ENCODE data around the gene SLC4A5. TPM values are rescaled to one million over a fixed set of nuclear protein-coding genes. Genes with fewer than 3 reads are reported as not detected.
"Not testable (repeated sequence)": the region's sequence is repeated elsewhere in the genome, so short reads cannot be mapped to it uniquely, and the experiment has no call there.

Gene SLC4A5
- total RNA-seq, 1 experiment from 2014 or later, result 1.8 TPM

- Histone ChIP-seq H3K36me3 (ENCODE audit: insufficient read depth, low read length, poor library complexity, severe bottlenecking) (no peaks in the 10 kb centered on the region), H3K9me3 (ENCODE audit: low read depth, low read length, poor library complexity, severe bottlenecking) (no peaks in the 10 kb centered on the region), H3K4me1 (ENCODE audit: insufficient read depth, low read length, poor library complexity, severe bottlenecking) (no peaks in the 10 kb centered on the region), H3K4me3 (ENCODE audit: low read depth, low read length, poor library complexity, severe bottlenecking) (no peak overlapping the region), H3K27me3 (replicated peaks; ENCODE audit: insufficient read depth, low read depth, low read length, poor library complexity) (no peaks in the 10 kb centered on the region), H3K27ac (ENCODE audit: low read depth, low read length, poor library complexity, severe bottlenecking) (no peak overlapping the region)
- no peak for DNase-seq (ENCODE audit: low spot score)
- no peak for TF ChIP-seq CTCF (conservative IDR thresholded peaks at IDR 0.05; ENCODE audit: low read depth, low read length)
- BruUV-seq (replicated peaks), result no TSS peak
- ChIA-PET CTCF (interaction anchor here (1.1 kb wide), 1 partner anchor 12 kb away, joined by 4 read pairs; no protein-coding TSS in a partner anchor), POLR2A (ENCODE audit: low non-redundant PET) (no interaction called here)
- intact Hi-C loops (cut with micrococcal nuclease; ENCODE audit: unreplicated experiment), result no loop called here
These were observed 4.1 kb upstream of the SLC4A5 start for GRCh38 chr2:74347303-74347702.

GRCh38 chr2:74345272-74345943, 2.2 kb upstream of the SLC4A5 start:
- H3K4me3 ChIP-seq (ENCODE audit: low read depth, low read length, poor library complexity, severe bottlenecking), result no peak overlapping the region
- H3K4me1 ChIP-seq (ENCODE audit: insufficient read depth, low read length, poor library complexity, severe bottlenecking), result no peaks in the 10 kb centered on the region
- TF ChIP-seq EZH2 (IDR thresholded peaks at IDR 0.05; ENCODE audit: borderline replicate concordance, low read depth, low read length, poor library complexity, severe bottlenecking) (no peak), CTCF (conservative IDR thresholded peaks at IDR 0.05; ENCODE audit: low read depth, low read length) (no peak)
- H3K27ac ChIP-seq (ENCODE audit: low read depth, low read length, poor library complexity, severe bottlenecking), result no peak overlapping the region
- ChIA-PET CTCF (no interaction called here), POLR2A (ENCODE audit: low non-redundant PET) (no interaction called here)
- no peaks in the 10 kb centered on the region for H3K36me3 ChIP-seq (ENCODE audit: insufficient read depth, low read length, poor library complexity, severe bottlenecking)
- H3K9me3 ChIP-seq (ENCODE audit: low read depth, low read length, poor library complexity, severe bottlenecking), result no peaks in the 10 kb centered on the region
- BruUV-seq (replicated peaks), result no TSS peak
- DNase-seq (ENCODE audit: low spot score), result no peak
- intact Hi-C loops (cut with micrococcal nuclease; ENCODE audit: unreplicated experiment), result no loop called here
- no peaks in the 10 kb centered on the region for H3K27me3 ChIP-seq (replicated peaks; ENCODE audit: insufficient read depth, low read depth, low read length, poor library complexity)

DNA sequence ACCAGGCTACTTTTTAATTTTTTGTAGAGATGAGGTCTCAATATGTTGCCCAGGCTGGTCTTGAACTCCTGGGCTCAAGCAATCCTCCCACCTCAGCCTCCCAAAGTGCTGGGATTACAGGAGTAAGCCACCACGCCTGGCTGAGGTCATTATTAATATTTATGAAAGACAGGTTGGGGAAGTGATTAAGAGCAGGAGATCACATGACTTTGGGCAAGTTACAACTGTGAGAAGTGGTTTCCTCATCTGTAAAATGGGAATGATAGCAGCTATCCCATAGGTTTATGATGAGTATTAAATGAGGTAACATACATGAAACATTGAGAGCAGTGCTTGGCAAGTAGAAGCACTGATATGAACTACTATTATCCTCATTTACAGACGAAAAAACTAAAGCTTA, 7.0 kb downstream of the SLC4A5 start:
- H3K9me3 ChIP-seq (ENCODE audit: low read depth, low read length, poor library complexity, severe bottlenecking); POLR2A ChIA-PET (ENCODE audit: low non-redundant PET); H3K4me1 ChIP-seq (ENCODE audit: insufficient read depth, low read length, poor library complexity, severe bottlenecking); H3K4me3 ChIP-seq (ENCODE audit: low read depth, low read length, poor library complexity, severe bottlenecking); H3K27me3 ChIP-seq (replicated peaks; ENCODE audit: insufficient read depth, low read depth, low read length, poor library complexity); BruUV-seq (replicated peaks); DNase-seq (ENCODE audit: low spot score); H3K27ac ChIP-seq (ENCODE audit: low read depth, low read length, poor library complexity, severe bottlenecking); H3K36me3 ChIP-seq (ENCODE audit: insufficient read depth, low read length, poor library complexity, severe bottlenecking): not testable (repeated sequence)
- CTCF ChIA-PET, result interaction anchor here (0.9 kb wide), 1 partner anchor 508 kb away, joined by 3 read pairs; no protein-coding TSS in a partner anchor
- intact Hi-C loops (cut with micrococcal nuclease; ENCODE audit: unreplicated experiment), result loop anchor here (10.0 kb wide), 1 partner anchor 199 kb away; no protein-coding TSS in a partner anchor

DNA sequence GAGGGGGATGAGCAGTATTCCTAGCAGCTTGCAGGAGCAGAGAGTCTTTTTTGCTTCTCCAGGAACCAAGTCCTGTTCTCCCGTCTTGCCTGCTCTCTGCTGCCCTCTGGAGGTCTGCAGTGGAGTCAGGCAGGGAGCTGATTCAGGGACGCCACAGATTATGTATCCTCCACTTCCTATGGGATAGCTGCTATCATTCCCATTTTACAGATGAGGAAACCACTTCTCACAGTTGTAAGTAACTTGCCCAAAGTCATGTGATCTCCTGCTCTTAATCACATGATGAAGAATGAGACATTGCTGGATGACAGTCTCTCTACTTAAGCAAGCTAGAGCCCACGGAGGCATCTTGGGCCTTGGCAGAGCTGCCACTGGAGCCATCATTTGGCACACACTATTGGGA, 8.3 kb downstream of the SLC4A5 start:
- DNase-seq (ENCODE audit: low spot score), result peak; percentile 78
- ChIA-PET CTCF (interaction anchor here (0.5 to 1.6 kb wide), 15 partner anchors 10 to 655 kb away, joined by 3 to 14 read pairs (median 4); no protein-coding TSS in a partner anchor), POLR2A (ENCODE audit: low non-redundant PET) (no interaction called here)
- no peaks in the 10 kb centered on the region for H3K36me3 ChIP-seq (ENCODE audit: insufficient read depth, low read length, poor library complexity, severe bottlenecking)
- no peak overlapping the region for H3K27ac ChIP-seq (ENCODE audit: low read depth, low read length, poor library complexity, severe bottlenecking)
- H3K4me3 ChIP-seq (ENCODE audit: low read depth, low read length, poor library complexity, severe bottlenecking), result no peak overlapping the region
- no peaks in the 10 kb centered on the region for H3K27me3 ChIP-seq (replicated peaks; ENCODE audit: insufficient read depth, low read depth, low read length, poor library complexity)
- no peaks in the 10 kb centered on the region for H3K9me3 ChIP-seq (ENCODE audit: low read depth, low read length, poor library complexity, severe bottlenecking)
- intact Hi-C loops (cut with micrococcal nuclease; ENCODE audit: unreplicated experiment), result loop anchor here (1.0 to 10.0 kb wide), 3 partner anchors 84 to 511 kb away; no protein-coding TSS in a partner anchor
- no peaks in the 10 kb centered on the region for H3K4me1 ChIP-seq (ENCODE audit: insufficient read depth, low read length, poor library complexity, severe bottlenecking)
- peak; percentile 89 for TF ChIP-seq CTCF (conservative IDR thresholded peaks at IDR 0.05; ENCODE audit: low read depth, low read length)
- TF ChIP-seq EZH2 (IDR thresholded peaks at IDR 0.05; ENCODE audit: borderline replicate concordance, low read depth, low read length, poor library complexity, severe bottlenecking), result no peak
- no TSS peak for BruUV-seq (replicated peaks)

Data from A673 (cell line).